Activated T-cell treated with anti-CD3 and anti-CD28 coated beads, Interleukin-2, amount 50 U/mL, for 4 hours (primary cell): ENCODE results near the gene SMG9. TPM values are rescaled to one million over a fixed set of nuclear protein-coding genes. Genes with fewer than 3 reads are reported as not detected.
A peak's percentile ranks its signal among the peaks of the same experiment; 100 is the strongest.

Source experiments
- ATAC-seq, 2 donors: fragments of 200-7000 bp; cut with Tn5 transposase; one replicate each; pipeline ENCODE4 v1.10.0; 2021
- DNase-seq: peaks from one replicate; pipeline ENCODE4 v3.0.0-alpha.2; 2020
- H3K27me3 Mint-ChIP-seq: one replicate; pipeline ENCODE4 v1.8.0; 2021; ENCODE audit warnings: low read depth, mixed read lengths
- H3K36me3 Mint-ChIP-seq: one replicate; pipeline ENCODE4 v1.8.0; 2022; ENCODE audit warnings: mixed read lengths; ENCODE audit not compliant: insufficient read depth
- H3K4me1 Mint-ChIP-seq: one replicate; pipeline ENCODE4 v1.8.0; 2021; ENCODE audit warnings: low read depth, mixed read lengths
- H3K4me3 Mint-ChIP-seq: one replicate; pipeline ENCODE4 v1.8.0; 2021; ENCODE audit warnings: mild to moderate bottlenecking, moderate library complexity, mixed read lengths
- H3K9me3 Mint-ChIP-seq: one replicate; pipeline ENCODE4 v1.8.0; 2021; ENCODE audit warnings: mixed read lengths
- total RNA-seq, 3 donors: library from RNA; stranded (reverse); gene quantifications; one replicate each; pipeline ENCODE4 v1.2.1, GENCODE V29; 2021

The SMG9 gene, protein sequence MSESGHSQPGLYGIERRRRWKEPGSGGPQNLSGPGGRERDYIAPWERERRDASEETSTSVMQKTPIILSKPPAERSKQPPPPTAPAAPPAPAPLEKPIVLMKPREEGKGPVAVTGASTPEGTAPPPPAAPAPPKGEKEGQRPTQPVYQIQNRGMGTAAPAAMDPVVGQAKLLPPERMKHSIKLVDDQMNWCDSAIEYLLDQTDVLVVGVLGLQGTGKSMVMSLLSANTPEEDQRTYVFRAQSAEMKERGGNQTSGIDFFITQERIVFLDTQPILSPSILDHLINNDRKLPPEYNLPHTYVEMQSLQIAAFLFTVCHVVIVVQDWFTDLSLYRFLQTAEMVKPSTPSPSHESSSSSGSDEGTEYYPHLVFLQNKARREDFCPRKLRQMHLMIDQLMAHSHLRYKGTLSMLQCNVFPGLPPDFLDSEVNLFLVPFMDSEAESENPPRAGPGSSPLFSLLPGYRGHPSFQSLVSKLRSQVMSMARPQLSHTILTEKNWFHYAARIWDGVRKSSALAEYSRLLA
- 100 to 1,000 TPM; 102 to 114 (median 109) TPM for total RNA-seq

- ATAC-seq (peak; percentile 84 to 85), DNase-seq (peak; percentile 98)
- Mint-ChIP-seq H3K27me3 (no peaks in the 10 kb centered on the region), H3K9me3 (no peaks in the 10 kb centered on the region), H3K4me1 (peaks cover 58% of the 10 kb centered on the region), H3K4me3 (peak within 1 kb of the TSS; percentile 97), H3K36me3 (peaks cover 16% of the 10 kb centered on the region)
Measured at GRCh38 chr19:43754503-43755255, at the start of gene SMG9. Gene SMG9 (minus strand): TSS chr19:43754962. CDS start chr19:43750741, 4,221 bp downstream.

- ATAC-seq (no peak), DNase-seq (no peak)
- no peak overlapping the region for H3K4me3 Mint-ChIP-seq
- H3K9me3 Mint-ChIP-seq: no peaks in the 10 kb centered on the region
- no peaks in the 10 kb centered on the region for H3K27me3 Mint-ChIP-seq
- H3K4me1 Mint-ChIP-seq: no peaks in the 10 kb centered on the region
- no peaks in the 10 kb centered on the region for H3K36me3 Mint-ChIP-seq
Measured at GRCh38 chr19:43804432-43804831, 49.7 kb upstream of the SMG9 start.

GRCh38 chr19:43802216-43802951 lies 47.6 kb upstream of the SMG9 start, which contains the start of gene LYPD5:
Gene LYPD5 (minus strand): TSS chr19:43802447. CDS start chr19:43802380, 67 bp downstream.
- Mint-ChIP-seq H3K9me3 (no peaks in the 10 kb centered on the region), H3K4me3 (no peak within 1 kb of the TSS), H3K36me3 (no peaks in the 10 kb centered on the region), H3K4me1 (peaks cover 8% of the 10 kb centered on the region), H3K27me3 (peaks cover under 1% of the 10 kb centered on the region)
- no peak for DNase-seq
- no peak for ATAC-seq

GRCh38 chr19:43799502-43800142 lies 44.9 kb upstream of the SMG9 start:
- H3K4me3 Mint-ChIP-seq: peak overlapping the region; percentile 43

DNA sequence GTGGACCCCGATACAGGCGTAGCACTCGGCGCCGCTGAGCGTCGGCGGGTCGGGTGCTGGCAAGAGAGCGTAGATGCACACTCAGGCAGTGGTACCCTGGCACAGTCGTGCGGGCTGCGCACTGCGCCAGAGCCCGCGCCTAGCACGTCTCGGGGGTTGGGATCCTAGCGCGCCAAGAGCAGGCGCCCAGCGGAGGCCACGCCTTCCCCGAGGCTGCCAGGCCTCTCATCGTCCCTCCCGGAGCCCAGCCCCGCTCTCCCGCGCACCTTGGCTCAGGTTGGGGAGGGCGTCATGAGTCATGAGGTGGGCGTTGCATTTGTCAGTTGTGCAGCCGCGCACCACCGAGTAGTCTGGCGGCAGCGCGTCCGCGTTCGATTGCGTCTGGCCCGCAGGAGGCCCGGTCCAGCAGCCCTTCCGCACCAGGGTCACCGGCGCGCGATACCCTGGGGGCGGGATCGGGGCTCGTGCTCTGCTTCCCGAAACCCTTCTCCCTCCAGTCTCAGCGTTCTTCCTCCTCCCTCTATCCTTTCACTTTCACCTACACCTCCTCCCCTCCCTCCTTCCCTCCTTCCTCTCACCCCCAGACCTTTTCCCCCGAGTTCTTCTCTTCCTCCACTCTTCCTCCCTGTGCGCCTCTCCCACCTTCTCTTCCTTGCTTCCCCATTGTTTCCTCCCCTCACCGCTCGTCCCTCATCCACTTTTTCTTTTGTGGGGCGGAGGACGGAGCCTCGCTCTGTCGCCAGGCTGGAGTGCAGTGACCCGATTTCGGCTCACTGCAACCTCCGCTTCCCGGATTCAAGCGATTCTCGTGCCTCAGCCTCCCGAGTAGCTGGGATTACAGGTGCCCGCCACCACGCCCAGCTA lies 44.0 kb upstream of the SMG9 start:
- DNase-seq (peak; percentile 77), ATAC-seq (peak; percentile 90 to 92)
- H3K4me1 Mint-ChIP-seq: peaks cover 10% of the 10 kb centered on the region
- peak overlapping the region; percentile 74 for H3K4me3 Mint-ChIP-seq
- H3K27me3 Mint-ChIP-seq: peaks cover 5% of the 10 kb centered on the region
- no peaks in the 10 kb centered on the region for H3K9me3 Mint-ChIP-seq
- H3K36me3 Mint-ChIP-seq: no peaks in the 10 kb centered on the region

More at GRCh38 chr19:43799502-43800142, 44.9 kb upstream of the SMG9 start:
- Mint-ChIP-seq H3K4me1 (peaks cover 10% of the 10 kb centered on the region), H3K27me3 (peaks cover 5% of the 10 kb centered on the region), H3K36me3 (no peaks in the 10 kb centered on the region), H3K9me3 (no peaks in the 10 kb centered on the region)
- ATAC-seq (no peak), DNase-seq (no peak)

GRCh38 chr19:43798026-43798545 lies 43.3 kb upstream of the SMG9 start:
- H3K4me3 Mint-ChIP-seq: peak overlapping the region; percentile 74
- no peaks in the 10 kb centered on the region for H3K36me3 Mint-ChIP-seq
- no peaks in the 10 kb centered on the region for H3K9me3 Mint-ChIP-seq
- DNase-seq (no peak), ATAC-seq (no peak)
- H3K27me3 Mint-ChIP-seq: peaks cover 5% of the 10 kb centered on the region
- peaks cover 10% of the 10 kb centered on the region for H3K4me1 Mint-ChIP-seq

GRCh38 chr19:43797556-43797955 lies 42.8 kb upstream of the SMG9 start:
- Mint-ChIP-seq H3K9me3 (no peaks in the 10 kb centered on the region), H3K4me1 (peaks cover 10% of the 10 kb centered on the region), H3K27me3 (peaks cover 5% of the 10 kb centered on the region), H3K4me3 (no peak overlapping the region), H3K36me3 (no peaks in the 10 kb centered on the region)
- ATAC-seq (no peak), DNase-seq (no peak)

DNA sequence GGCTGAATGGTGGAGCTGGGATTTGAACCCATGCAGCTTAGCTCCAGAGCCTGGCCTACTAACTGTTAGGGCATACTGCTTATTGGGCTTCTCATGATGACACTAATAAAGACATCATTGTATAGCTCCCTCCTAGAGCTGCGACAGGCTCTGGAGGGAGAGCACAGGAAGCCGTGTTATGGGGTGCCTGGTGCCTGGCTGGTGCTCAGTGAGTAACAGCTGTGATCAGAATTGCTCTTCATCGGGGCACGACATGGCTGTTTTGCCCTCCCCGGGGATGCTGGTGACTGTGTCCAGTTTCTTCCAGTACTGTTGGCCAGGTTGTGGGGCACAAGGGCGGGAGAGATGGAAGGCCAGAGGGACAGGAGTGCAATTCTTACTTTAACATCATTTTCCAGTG lies 42.4 kb upstream of the SMG9 start:
- Mint-ChIP-seq H3K9me3 (no peaks in the 10 kb centered on the region), H3K27me3 (peaks cover 5% of the 10 kb centered on the region), H3K36me3 (no peaks in the 10 kb centered on the region), H3K4me1 (peaks cover 10% of the 10 kb centered on the region), H3K4me3 (peak overlapping the region; percentile 42)
- DNase-seq: no peak
- no peak for ATAC-seq

- no peak overlapping the region for H3K4me3 Mint-ChIP-seq
- peaks cover 3% of the 10 kb centered on the region for H3K27me3 Mint-ChIP-seq
- ATAC-seq (no peak), DNase-seq (no peak)
- H3K9me3 Mint-ChIP-seq: no peaks in the 10 kb centered on the region
- H3K4me1 Mint-ChIP-seq: no peaks in the 10 kb centered on the region
- H3K36me3 Mint-ChIP-seq: no peaks in the 10 kb centered on the region
Measured at GRCh38 chr19:43790587-43790986, 35.8 kb upstream of the SMG9 start.

DNA sequence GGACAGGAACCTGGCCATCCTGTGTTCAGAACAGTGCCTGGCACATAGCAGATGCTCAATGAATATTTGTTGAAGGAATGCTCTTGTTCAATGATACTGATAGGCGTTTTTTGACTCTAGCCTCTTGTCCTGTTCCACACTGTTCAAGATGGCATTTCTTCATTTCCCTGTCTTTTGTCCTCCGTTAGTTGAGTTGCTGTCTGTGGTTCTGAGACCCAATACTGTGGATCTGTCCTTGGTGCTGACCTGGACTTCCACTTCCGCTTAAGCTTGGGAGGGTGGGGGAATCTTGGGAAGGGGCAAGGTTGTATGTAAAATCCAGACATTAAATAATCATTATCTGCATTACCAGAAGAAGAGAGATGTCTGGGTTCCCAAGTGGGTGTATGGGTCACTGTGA lies 34.3 kb upstream of the SMG9 start:
- no peaks in the 10 kb centered on the region for H3K9me3 Mint-ChIP-seq
- no peaks in the 10 kb centered on the region for H3K36me3 Mint-ChIP-seq
- no peak for ATAC-seq
- DNase-seq: no peak
- peaks cover 3% of the 10 kb centered on the region for H3K27me3 Mint-ChIP-seq
- H3K4me1 Mint-ChIP-seq: peaks cover 13% of the 10 kb centered on the region
- no peak overlapping the region for H3K4me3 Mint-ChIP-seq

DNA sequence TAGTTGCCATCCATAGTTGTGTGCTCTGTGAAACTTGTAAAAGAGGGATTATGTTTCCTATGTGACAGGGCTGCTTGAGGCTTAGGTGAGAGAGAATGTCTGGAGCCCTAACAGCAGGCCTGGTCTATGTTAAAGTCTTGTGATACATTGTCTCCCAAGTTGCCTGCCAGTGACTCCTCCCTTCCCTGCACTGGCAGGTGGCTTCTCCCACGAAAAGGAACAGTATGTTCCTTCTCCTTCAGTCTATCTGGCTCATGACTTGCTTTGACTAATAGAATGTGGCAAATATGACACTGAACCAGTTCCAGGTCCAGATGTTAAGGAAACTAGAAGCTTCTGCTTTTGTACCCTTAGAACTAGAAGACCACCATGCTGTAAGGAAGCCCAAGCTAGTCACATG lies 31.9 kb upstream of the SMG9 start:
- no peaks in the 10 kb centered on the region for H3K36me3 Mint-ChIP-seq
- DNase-seq (no peak), ATAC-seq (no peak)
- no peaks in the 10 kb centered on the region for H3K9me3 Mint-ChIP-seq
- no peak overlapping the region for H3K4me3 Mint-ChIP-seq
- H3K4me1 Mint-ChIP-seq: peaks cover 35% of the 10 kb centered on the region
- H3K27me3 Mint-ChIP-seq: peaks cover 3% of the 10 kb centered on the region

- H3K27me3 Mint-ChIP-seq: no peaks in the 10 kb centered on the region
- no peaks in the 10 kb centered on the region for H3K9me3 Mint-ChIP-seq
- H3K36me3 Mint-ChIP-seq: no peaks in the 10 kb centered on the region
- H3K4me1 Mint-ChIP-seq: peaks cover 43% of the 10 kb centered on the region
- DNase-seq: peak; percentile 27
- H3K4me3 Mint-ChIP-seq: peak overlapping the region; percentile 72
- ATAC-seq: peak in 1 of 2 donors; percentile 17
Measured at GRCh38 chr19:43784981-43785808, 30.4 kb upstream of the SMG9 start.
